Renal cortical epithelial cell (primary cell): ENCODE data around the gene SAT1. TPM values are rescaled to one million over a fixed set of nuclear protein-coding genes. Genes with fewer than 3 reads are reported as not detected.

Experiments used
- DNase-seq: peaks from one replicate; pipeline ENCODE4 v3.0.0-alpha.2; 2011; ENCODE audit warnings: low read depth
- total RNA-seq: library from RNA; depleted of rRNA; stranded (reverse); fragments of >200 nt; gene quantifications from 2 replicates; pipeline ENCODE4 v1.2.3, GENCODE V29; 2014

SAT1 gene
- total RNA-seq, 1 donor from 2014 or later, result 569 TPM

DNA sequence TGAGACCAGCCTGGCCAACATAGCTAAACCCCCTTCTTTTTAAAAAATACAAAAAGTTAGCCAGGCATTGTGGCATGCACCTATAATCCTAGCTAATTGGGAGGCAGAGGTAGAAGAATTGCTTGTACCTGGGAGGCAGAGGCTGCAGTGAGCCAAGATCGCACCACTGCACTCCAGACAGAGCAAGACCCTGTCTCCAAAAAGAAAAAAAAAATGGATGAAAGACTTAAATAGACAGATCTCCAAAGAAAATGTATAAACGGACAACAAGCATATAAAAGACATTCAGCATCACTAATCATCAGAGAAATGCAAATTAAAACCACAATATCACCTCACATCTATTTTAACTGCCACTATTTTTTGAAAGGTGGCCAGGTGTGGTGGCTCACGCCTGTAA, 6.6 kb upstream of the SAT1 start:
- no peak for DNase-seq

DNA sequence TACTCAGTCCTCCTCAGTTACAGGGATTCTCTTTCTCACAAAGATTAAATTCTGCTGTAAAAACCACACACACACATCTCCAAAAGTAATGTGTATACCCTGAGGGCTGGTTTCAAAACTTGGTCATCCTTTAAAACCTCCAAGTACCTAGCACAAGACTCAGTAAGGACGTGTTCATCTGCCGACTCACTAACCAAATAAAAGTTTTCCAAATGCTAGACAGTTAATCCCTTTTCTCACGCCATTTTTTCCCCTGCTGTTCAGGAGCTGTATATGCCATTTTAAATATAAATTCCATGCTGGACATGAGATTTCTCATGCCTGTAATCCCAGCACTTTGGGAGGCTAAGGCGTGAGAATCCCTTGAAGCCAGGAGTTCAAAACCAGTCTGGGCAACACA, 3.9 kb upstream of the SAT1 start:
- DNase-seq, result peak; percentile 64

DNA sequence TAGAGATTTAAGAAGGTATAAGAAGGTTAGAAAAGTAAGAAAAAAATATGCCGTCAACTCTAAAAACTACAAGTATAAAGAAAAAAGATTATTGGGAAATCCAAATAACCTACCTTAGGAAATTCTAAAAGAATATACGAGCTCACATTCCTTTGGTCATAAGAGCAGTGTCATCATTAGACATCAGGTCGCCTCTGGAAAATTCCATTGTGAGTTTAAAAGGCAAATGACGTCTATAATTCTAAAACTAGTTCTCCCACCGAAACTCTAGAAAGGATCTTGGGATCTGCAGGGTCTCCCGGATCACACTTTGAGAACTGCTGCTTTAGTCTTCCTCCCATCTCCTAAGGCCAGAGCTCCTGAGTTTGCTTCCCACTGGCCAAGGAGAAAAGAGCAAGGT, 518 bp upstream of the SAT1 start:
- no peak for DNase-seq

DNA sequence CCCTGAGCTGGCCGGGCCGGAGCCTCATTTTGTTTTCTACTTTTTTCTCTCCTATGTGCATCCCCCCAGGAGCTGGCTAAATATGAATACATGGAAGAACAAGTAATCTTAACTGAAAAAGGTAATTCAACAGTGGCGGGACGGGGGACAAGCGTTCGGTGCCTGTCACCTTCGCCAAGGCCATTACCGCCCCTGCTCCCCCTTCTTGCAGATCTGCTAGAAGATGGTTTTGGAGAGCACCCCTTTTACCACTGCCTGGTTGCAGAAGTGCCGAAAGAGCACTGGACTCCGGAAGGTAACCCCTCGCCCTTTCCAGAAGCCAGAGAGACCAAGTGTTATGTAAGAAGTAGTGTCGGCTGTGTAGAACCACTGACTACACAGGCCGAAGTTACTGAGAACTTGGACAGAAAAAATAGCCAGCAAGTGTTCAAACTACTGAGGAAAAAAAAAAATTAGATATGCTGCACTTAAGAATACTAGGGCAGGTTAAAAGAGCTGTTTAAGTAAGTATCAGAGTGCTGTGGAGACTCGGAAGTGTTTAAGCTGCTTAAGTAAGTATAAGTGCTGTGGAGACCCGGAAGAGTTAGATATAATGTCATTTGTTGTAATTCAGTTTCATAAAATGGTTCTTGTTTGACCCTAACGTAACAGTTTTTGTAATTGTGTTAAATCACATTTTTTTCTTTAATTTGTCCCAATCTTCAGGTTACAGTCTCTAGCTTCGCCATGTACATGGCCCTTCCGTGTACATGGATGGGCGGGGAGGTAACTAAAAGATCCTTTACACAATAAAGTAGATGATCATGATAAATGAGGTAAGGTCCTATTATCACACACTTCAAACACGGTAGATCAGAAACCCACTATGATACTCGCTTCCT, 856 bp downstream of the SAT1 start:
- no peak for DNase-seq

DNA sequence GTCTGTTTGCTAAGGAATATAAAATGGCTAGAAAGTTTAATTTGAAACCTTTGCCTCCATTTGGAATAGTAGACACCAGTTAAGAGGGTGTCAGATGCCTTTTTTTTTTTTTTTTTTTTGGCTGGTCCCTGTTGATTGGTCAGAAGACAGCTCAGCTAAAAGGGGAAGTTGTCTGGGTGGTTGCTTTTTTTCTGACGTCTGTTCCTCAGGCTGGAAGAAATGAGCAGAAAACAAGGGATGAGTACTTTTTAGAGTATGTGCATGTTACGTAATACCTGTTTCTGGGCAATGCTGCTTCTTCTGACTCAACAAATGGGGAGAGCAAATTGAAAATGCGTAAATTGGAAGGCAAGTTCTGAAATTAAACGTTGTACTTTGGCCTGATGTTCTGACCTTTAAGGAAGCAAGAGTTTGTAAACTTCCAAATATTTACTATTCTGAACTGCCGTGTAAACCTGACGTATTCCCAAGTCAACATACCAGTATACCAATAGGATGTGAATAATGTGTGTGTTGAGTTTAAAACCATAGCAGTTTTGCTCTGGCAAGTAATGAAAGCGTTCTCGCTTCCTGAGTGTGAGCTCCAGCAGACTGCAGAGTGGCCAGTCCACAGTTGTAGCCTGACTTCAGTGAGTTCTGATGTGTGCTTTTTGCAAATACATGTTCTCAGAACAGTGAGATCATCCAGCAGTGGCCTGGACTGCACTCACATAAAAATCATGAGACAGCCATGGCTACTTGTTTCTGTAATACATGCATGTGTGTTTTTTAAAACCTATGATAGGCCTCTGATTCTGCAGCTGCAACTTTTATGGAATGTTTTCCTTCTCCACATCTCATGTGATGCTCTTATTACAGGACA, 1.7 kb downstream of the SAT1 start:
- DNase-seq, result peak; percentile 83

DNA sequence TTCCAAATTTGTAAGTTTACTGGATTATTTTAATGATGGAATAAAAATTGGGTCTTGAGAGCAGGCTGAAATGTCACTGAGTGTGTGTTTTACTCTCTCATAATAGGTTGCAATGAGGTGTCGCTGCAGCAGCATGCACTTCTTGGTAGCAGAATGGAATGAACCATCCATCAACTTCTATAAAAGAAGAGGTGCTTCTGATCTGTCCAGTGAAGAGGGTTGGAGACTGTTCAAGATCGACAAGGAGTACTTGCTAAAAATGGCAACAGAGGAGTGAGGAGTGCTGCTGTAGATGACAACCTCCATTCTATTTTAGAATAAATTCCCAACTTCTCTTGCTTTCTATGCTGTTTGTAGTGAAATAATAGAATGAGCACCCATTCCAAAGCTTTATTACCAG, 2.6 kb downstream of the SAT1 start:
- no peak for DNase-seq

DNA sequence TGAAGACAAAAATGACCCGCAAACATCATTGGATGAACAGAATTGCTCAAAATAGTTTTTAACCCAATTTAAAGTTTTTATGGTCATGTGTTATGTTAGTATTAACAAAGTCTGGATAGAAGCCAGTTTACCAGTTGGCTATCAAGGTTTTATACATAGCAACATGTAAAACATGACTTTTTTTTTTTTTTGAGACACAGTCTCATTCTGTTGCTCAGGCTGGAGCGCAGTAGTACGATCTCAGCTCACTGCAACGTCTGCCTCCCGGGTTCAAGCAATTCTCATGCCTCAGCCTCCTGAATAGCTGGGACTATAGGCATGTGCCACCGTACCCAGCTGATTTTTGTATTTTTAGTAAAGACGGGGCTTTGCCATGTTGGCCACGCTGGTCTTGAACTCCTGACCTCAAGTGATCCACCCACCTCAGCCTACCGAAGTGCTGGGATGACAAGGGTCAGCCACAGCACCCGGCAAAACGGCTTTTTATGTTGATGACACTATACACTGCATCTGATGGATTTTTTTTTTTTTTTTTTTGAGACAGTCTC, 3.4 kb downstream of the SAT1 start:
- peak; percentile 57 for DNase-seq

DNA sequence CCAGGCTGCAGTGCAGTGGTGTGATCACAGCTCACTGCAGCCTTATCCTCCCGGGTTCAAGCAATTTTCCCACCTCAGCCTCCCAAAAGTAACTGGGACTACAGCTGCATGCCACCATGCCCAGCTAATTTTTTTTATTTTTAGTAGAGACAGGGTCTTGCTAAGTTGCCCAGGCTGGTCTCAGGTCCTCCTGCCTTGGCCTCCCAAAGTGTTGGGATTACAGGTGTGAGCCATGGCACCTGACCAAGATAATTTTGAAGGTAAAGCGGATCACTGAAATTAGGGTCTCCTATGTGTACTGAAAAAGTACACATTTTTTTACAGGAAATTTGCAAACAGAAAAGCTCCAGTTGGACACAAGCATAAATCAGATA, 4.8 kb downstream of the SAT1 start:
- no peak for DNase-seq

DNA sequence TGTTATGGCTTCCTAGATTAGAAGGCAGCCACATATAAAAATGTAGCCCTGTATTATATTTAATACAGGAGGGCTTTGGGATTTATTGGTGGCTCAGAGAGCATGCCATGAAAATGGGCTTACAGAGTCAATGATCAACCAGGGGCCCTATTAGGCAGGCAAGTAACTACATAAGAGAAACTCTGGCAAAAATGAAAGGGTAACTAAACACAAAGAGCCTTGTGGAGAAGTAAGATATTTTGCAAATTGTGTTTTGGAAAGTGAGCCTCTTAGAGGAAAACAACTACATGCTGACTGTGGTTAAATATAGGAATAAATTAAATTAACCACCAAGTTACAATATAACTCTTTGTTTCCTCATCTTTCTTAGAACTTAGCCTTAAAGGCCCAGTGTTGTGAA, 5.5 kb downstream of the SAT1 start:
- peak; percentile 86 for DNase-seq

DNA sequence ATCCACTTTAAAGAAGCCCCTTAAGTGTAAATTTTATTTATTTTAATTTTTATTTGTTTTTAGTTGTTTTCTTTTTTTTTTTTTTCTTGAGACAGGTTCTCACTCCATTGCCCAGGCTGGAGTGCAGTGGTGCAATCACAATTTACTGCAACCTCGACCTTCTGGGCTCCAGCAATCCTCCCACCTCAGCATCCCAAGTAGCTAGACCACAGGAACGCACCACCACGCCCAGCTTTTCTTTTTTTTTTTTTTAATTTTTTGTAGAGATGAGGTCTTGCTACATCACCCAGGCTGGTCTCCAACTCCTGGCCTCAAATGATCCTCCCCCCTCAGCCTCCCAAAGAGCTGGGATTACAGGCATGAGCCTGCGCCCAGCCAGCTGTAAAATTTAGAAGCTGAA, 6.0 kb downstream of the SAT1 start:
- DNase-seq, result peak; percentile 77

DNA sequence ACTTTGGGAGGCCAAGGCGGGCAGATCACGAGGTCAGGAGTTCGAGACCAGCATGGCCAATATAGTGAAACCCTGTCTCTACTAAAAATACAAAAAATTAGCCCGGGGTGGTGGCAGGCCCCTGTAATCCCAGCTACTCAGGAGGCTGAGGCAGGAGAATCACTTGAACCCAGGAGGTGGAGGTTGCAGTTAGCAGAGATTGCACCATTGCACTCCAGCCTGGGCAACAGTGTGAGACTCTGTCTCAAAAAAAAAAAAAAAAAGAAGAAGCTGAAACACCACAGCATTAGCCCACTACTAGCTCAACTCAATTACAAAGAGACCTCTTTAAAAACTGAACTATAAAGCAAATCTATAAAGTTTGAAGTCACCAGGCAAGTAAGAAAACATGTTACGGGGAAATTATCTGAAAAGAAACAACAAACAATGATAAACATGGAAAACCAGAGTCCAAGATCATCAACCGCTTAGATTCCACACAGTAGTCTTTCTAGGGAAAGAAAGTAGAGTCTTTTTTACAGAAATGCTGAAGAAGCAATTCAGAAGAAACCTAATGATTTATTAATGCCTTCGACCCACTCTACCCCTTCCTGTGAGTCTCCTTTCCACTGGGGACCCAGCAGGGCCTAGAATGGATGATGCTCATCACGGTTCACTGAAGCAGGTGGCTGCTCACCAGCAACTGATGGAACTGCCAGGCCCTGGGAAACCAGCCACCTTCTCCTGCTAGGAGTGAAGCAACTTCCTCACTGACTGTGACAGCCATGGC, 6.6 kb downstream of the SAT1 start:
- peak; percentile 72 for DNase-seq

DNA sequence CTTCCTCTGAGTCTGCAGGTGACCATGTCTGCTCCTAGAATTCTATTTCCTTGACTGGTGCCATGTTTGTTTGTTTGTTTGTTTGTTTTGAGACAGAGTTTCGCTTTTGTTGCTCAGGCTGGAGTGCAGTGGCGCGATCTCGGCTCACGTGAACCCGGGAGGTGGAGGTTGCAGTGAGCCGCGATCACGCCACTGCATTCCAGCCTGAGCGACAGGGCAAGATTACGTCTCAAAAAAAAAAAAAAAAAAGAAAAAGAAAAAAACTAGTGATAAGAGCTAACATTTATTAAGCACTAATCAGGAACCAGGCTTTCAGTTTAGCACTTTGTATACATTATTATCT, 7.2 kb downstream of the SAT1 start:
- no peak for DNase-seq

DNA sequence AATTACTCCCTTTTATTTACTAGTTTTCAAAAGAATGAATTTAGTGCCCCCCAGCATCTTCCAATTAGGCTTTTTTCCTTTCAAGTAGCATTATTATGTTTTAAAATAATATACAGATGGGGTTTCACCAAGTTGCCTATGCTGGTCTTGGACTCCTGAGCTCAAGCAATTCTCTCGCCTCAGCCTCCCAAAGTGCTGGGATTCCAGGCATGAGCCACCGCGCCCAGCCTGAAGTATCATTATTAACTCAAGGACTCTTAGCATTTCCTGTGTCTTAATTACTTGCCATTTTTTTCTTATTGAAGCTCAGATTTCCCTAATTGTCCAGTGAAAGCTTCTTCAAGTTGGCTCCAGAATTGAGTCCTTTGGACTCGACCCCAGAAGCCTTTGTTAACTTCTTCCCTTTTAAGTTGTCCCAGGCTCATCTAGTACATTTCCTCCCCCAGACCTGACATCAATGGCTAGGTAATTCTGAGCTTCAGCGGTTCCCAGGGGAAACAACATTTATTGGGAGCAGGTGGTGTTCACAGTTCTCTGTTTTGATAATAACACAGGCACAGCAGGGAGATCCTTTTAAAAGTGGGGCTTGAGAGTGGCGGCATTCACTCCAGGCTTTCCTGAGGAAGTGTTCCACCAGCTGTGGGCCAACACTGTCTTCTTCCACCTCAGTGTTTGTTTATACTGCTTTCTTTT, 10.0 kb downstream of the SAT1 start:
- no peak for DNase-seq

DNA sequence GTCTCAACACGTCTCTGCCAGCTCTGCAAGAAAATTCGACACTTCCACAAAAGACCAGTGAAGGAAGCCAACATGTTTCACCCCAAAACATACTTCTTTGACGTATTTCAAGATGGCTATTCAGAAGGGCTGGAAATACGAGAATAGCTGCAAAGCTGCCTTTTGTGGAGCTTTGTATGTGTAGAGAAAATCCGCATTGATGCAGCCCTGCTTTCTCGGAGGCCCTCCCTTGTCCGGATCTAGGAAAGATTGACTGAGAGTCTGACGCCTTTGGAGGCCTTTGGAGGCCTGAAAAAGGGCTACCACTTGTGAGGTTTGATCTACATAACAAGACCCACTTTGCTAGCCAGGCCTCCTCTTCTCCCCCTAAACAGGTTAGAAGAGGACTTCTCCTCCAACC, 12.2 kb downstream of the SAT1 start:
- DNase-seq, result no peak

DNA sequence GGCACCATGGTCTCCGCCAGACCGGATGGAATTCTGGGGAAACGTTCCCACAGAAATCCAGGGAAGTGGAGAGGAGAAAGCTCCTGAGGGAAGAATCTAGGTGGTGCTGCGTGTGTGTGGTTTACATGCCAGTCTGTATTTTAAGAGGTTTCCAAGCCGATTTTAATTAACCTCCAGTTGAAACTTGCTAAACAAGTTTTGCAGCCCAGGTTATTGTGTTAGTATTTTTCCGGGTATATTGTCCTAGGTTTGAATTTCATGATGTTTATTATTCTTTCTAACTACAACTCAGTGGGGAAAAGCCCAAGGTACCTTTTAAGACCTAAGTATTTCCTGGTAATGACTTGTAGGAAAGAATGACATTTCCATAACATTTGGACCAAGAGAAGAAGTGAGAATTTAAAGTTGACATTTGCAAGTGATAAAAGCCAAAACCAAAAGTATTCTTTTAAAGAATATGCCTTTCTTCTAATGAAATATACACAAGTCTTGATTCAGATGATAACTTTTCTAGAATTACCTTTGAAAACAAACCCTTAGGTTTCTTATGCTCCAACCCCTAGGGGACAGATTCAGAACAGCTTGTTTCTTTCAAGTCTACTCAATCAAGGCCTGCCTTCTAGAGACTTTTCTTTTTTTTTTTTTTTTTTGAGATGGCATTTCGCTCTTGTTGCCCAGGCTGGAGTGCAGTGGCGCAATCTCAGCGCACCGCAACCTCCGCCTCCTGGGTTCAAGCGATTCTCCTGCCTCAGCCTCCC, 14.6 kb downstream of the SAT1 start:
- peak; percentile 83 for DNase-seq

DNA sequence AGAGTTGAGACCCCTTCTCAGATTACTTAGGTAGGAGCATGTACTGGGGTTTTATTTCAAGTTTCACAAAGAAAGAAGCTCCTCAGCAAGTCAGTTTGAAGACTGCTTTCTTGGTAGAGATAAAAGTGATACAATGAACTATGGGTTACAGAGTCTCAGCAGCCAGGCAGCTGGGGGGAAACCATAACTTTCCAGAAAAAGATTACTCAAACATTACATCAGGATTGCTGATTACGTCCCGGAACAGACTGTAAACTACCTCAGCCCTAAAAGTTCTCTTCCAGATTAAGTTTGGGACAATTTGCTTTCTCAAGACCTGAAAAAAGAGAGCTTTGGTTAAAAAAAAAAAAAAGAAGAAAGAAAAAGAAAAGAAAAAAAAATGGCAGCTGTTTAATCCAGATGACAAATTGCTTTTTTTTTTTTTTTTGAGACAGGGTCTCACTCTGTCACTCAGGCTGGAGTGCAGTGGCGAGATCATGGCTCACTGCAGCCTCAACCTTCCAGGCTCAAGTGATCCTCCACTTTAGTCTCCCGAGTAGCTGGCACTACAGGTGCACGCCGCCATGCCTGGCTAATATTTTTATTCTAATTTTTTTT, 16.6 kb downstream of the SAT1 start:
- no peak for DNase-seq

DNA sequence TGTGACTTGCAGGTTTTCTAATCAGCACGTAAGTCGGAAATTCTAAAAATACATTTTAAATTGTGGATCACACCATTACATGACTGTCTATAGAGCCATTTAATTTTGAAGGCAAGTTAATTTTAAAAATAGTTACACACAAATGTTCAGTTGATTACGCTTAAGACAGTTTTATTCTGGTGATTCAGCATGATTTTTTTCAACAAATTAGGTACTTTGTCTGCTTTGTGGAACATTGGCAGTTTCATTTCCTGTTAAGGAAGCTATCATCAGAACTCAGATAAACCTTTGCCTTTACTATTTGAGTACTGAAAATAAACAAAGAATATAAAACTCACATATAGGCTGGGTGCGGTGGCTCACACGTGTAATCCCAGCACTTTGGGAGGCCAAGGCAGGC, 19.5 kb downstream of the SAT1 start:
- no peak for DNase-seq

DNA sequence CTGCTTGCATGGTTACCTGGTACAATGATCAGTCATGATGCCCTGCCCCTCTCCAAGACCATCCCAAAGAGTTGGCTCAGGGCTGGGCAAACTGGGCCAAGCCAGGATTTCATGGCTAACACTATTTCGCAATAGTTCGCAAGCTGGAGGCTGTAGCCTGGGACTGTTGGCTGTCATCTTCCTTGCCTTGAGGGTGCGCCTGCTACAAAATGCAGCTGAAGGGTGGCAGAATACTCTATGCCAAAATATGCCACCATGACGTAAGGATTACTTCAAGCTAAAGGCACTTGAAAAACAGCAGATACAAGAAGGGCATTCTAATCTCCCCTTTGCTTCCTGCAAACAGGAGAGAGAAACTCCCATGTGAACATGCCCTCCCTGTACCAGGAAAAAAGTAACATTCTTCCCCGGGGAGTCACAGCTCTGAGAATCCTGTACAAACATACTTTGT, 21.0 kb downstream of the SAT1 start:
- peak; percentile 96 for DNase-seq

DNA sequence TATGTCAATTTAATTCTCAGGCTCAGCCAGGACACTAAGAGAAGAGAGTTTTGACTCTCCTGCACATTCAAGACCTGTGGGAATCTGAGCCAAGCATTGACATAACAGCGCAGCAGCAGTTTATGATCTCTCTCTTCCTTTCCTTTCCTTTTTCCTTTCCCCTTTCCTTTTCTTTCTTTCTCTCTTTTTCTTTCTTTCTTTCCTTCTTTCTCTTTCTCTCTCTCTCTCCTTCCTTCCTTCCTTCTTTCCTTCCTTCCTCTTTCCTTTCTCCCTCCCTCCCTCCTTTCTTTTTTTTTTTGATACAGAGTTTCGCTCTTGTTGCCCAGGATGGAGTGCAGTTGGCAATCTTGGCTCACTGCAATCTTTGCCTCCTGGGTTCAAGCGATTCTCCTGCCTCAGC, 21.6 kb downstream of the SAT1 start:
- no peak for DNase-seq

DNA sequence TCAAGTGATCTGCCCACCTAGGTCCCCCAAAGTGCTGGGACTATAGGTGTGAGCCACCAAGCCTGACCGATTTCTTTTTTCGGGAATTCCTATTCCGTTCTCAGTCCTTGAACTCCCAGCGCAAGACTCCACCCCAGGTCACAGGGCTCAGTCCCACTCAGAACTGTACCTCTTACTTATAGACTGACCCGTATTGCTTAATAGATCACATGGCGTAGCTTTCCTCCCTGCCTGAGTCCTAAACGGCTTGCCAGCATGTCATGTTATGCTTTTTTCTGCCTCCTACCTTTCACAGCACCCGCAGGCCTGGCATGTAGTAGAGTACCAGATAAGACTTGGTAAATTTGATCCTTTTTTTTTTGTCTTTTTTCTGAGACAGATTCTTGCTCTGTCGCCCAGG, 22.4 kb downstream of the SAT1 start:
- no peak for DNase-seq
